ENCODE measurements around the gene CFAP221. TPM values are rescaled to one million over a fixed set of nuclear protein-coding genes. Genes with fewer than 3 reads are reported as not detected.

The CFAP221 gene
- total RNA-seq, 1 experiment from 2014 or later: 0.20 TPM

GRCh38 chr2:119650846-119651370 lies 106.7 kb downstream of the CFAP221 start:
- no CpG with 5 or more reads among the region's 2 CpGs for WGBS (ENCODE audit: extremely low coverage, insufficient read length, low lambda C conversion rate)
- H3K27me3 Mint-ChIP-seq (ENCODE audit: low read depth): no peaks in the 10 kb centered on the region; the same call in 1 of the 2 replicates
- no peak overlapping the region for H3K9ac ChIP-seq (ENCODE audit: extremely low read depth, insufficient read length, low read length)
- no peaks in the 10 kb centered on the region for H3K79me2 ChIP-seq (ENCODE audit: insufficient read depth, low read length)
- no peaks in the 10 kb centered on the region for H3K4me1 ChIP-seq (ENCODE audit: insufficient read depth, low read length)
- no peaks in the 10 kb centered on the region for H3K79me1 ChIP-seq (ENCODE audit: insufficient read depth, low read depth, low read length, poor library complexity, severe bottlenecking)
- H3K23me2 ChIP-seq (ENCODE audit: insufficient read length, low read depth, low read length, poor library complexity, severe bottlenecking): no peaks in the 10 kb centered on the region
- no peak overlapping the region for H2AK5ac ChIP-seq (ENCODE audit: insufficient read length, low read length)
- no peak overlapping the region for H3K27ac Mint-ChIP-seq
- no peak overlapping the region for H2BK120ac ChIP-seq (ENCODE audit: low read depth, low read length, poor library complexity, severe bottlenecking)
- H4K8ac ChIP-seq (replicated peaks; ENCODE audit: insufficient read length, low read depth, low read length): no peak overlapping the region
- no peak overlapping the region for H3K18ac ChIP-seq (ENCODE audit: insufficient read length, low read depth, low read length)
- H2BK5ac ChIP-seq (ENCODE audit: insufficient read length, low read length): no peak overlapping the region
- H3K4me2 ChIP-seq (ENCODE audit: insufficient read depth, insufficient read length, low read length): no peak overlapping the region
- H4K20me1 ChIP-seq (ENCODE audit: control insufficient read depth, insufficient read depth, insufficient read length): no peaks in the 10 kb centered on the region
- H2AFZ ChIP-seq (ENCODE audit: low read length): no peak overlapping the region
- no peak overlapping the region for H3K27ac ChIP-seq (ENCODE audit: insufficient read length, low read depth, low read length)
- no peak overlapping the region for H3T11ph ChIP-seq (ENCODE audit: low read length)
- no peak overlapping the region for H3K23ac ChIP-seq (ENCODE audit: insufficient read length, low read depth, low read length)
- H3K9me3 ChIP-seq (ENCODE audit: control insufficient read depth, low read depth, low read length): no peaks in the 10 kb centered on the region
- no peak overlapping the region for H4K5ac ChIP-seq (ENCODE audit: insufficient read length, low read depth, low read length)
- H3K4me1 Mint-ChIP-seq: peaks cover 0 to 2% of the 10 kb centered on the region in 2 experiments; a peak in 1 of 4 replicates
- no peaks in the 10 kb centered on the region for H3K9me3 Mint-ChIP-seq
- H3K27me3 ChIP-seq (ENCODE audit: insufficient read depth, low read length): no peaks in the 10 kb centered on the region; the same call in 1 of the 2 replicates
- TF ChIP-seq, protein P1, sequence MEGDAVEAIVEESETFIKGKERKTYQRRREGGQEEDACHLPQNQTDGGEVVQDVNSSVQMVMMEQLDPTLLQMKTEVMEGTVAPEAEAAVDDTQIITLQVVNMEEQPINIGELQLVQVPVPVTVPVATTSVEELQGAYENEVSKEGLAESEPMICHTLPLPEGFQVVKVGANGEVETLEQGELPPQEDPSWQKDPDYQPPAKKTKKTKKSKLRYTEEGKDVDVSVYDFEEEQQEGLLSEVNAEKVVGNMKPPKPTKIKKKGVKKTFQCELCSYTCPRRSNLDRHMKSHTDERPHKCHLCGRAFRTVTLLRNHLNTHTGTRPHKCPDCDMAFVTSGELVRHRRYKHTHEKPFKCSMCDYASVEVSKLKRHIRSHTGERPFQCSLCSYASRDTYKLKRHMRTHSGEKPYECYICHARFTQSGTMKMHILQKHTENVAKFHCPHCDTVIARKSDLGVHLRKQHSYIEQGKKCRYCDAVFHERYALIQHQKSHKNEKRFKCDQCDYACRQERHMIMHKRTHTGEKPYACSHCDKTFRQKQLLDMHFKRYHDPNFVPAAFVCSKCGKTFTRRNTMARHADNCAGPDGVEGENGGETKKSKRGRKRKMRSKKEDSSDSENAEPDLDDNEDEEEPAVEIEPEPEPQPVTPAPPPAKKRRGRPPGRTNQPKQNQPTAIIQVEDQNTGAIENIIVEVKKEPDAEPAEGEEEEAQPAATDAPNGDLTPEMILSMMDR (conservative IDR thresholded peaks at IDR 0.05): no peak
- no peak overlapping the region for H3K56ac ChIP-seq (ENCODE audit: insufficient read length, low read depth, low read length)
- H2BK15ac ChIP-seq (ENCODE audit: low read depth, low read length): no peak overlapping the region
- no peak overlapping the region for H2BK20ac ChIP-seq (ENCODE audit: low read depth, low read length, poor library complexity, severe bottlenecking)
- H3K4me3 Mint-ChIP-seq: no peak overlapping the region
- H3K14ac ChIP-seq (ENCODE audit: insufficient read depth, low read length): no peak overlapping the region
- no peak for DNase-seq
- H4K91ac ChIP-seq (ENCODE audit: insufficient read length, low read depth, low read length): no peak overlapping the region
- H2BK12ac ChIP-seq (ENCODE audit: insufficient read length, low read depth, low read length): no peak overlapping the region
- no peak overlapping the region for H3K4ac ChIP-seq (ENCODE audit: low read depth, low read length)
- H3K36me3 Mint-ChIP-seq (ENCODE audit: insufficient read depth in 1 of 3, low read depth in 3 of 3): no peaks in the 10 kb centered on the region

Measured in H9 (cell line).